Activated CD4-positive, alpha-beta T cell treated with anti-CD3 and anti-CD28 coated beads for 48 hours (primary cell): ENCODE data around the gene PROX1.

Experiments used
- DNase-seq: peaks from one replicate; pipeline ENCODE4 v3.0.0-alpha.2; 2020

The PROX1 gene

GRCh38 chr1:214026985-214027384, 39.2 kb downstream of the PROX1 start:
- DNase-seq: no peak

- no peak for DNase-seq
Measured at GRCh38 chr1:214027498-214027897, 39.7 kb downstream of the PROX1 start.

GRCh38 chr1:214028095-214028494, 40.3 kb downstream of the PROX1 start:
- no peak for DNase-seq

- DNase-seq: no peak
Measured at GRCh38 chr1:214028649-214029406, 41.1 kb downstream of the PROX1 start.

GRCh38 chr1:214029796-214030195, 42.0 kb downstream of the PROX1 start:
- no peak for DNase-seq

GRCh38 chr1:214031267-214031650, 43.5 kb downstream of the PROX1 start:
- no peak for DNase-seq

- DNase-seq: no peak
Measured at GRCh38 chr1:214037468-214037867, 49.7 kb downstream of the PROX1 start.

GRCh38 chr1:214039394-214040018, 51.7 kb downstream of the PROX1 start:
- DNase-seq: no peak

GRCh38 chr1:214043167-214043566, 55.4 kb downstream of the PROX1 start:
- no peak for DNase-seq

- no peak for DNase-seq
Measured at GRCh38 chr1:214044438-214045214, 56.9 kb downstream of the PROX1 start.

GRCh38 chr1:214050513-214051401, 63.0 kb downstream of the PROX1 start:
- DNase-seq: no peak

- DNase-seq: no peak
Measured at GRCh38 chr1:214051786-214052185, 64.0 kb downstream of the PROX1 start.

- no peak for DNase-seq
Measured at GRCh38 chr1:214058076-214058475, 70.3 kb downstream of the PROX1 start.

GRCh38 chr1:214066190-214066589, 78.4 kb downstream of the PROX1 start:
- no peak for DNase-seq

GRCh38 chr1:214066936-214067335, 79.2 kb downstream of the PROX1 start:
- DNase-seq: no peak

GRCh38 chr1:214067397-214067796, 79.6 kb downstream of the PROX1 start:
- DNase-seq: no peak

GRCh38 chr1:214067853-214068703, 80.3 kb downstream of the PROX1 start:
- no peak for DNase-seq

GRCh38 chr1:214068979-214069378, 81.2 kb downstream of the PROX1 start:
- no peak for DNase-seq

GRCh38 chr1:214071469-214071868, 83.7 kb downstream of the PROX1 start:
- DNase-seq: no peak

- no peak for DNase-seq
Measured at GRCh38 chr1:214072426-214073157, 84.8 kb downstream of the PROX1 start.

GRCh38 chr1:214074477-214074876, 86.7 kb downstream of the PROX1 start:
- no peak for DNase-seq
